ENCODE results near the gene PEPD. TPM values are rescaled to one million over a fixed set of nuclear protein-coding genes. Genes with fewer than 3 reads are reported as not detected.

Gene PEPD
- total and polyA plus RNA-seq, 2 donors (not counting 3 experiments of a cell fraction or from before 2014, with no cell fraction given) = 73.7 to 126 TPM

- H3K36me3 ChIP-seq (ENCODE audit: control insufficient read depth in 2 of 2, extremely low read depth in 1 of 2, insufficient read depth in 2 of 2, low read length in 2 of 2) = no peaks in the 10 kb centered on the region
- H3K4me1 ChIP-seq (ENCODE audit: control insufficient read depth, extremely low read depth, insufficient read depth, low read length) = peaks cover 46% of the 10 kb centered on the region
- H3K9me3 ChIP-seq (replicated peaks; ENCODE audit: control insufficient read depth, insufficient read depth, low read length) = no peaks in the 10 kb centered on the region
- H3K9ac ChIP-seq (replicated peaks; ENCODE audit: extremely low read depth, insufficient read depth, low read length) = peak within 1 kb of the TSS; percentile 99
- H2AFZ ChIP-seq (ENCODE audit: low read depth, low read length) = peak within 1 kb of the TSS; percentile 69
- no peak for TF ChIP-seq MAX (IDR thresholded peaks at IDR 0.05; ENCODE audit: insufficient read depth, insufficient read length)
- TF ChIP-seq CTCF (IDR thresholded peaks at IDR 0.05; ENCODE audit: extremely low read depth in 1 of 2, insufficient read depth in 1 of 2, low read depth in 1 of 2, low read length in 2 of 2) = peak in 1 of 2 donors; percentile 26
- no peak for TF ChIP-seq EZH2 (IDR thresholded peaks at IDR 0.05; ENCODE audit: borderline replicate concordance, low read depth, low read length, severe bottlenecking)
- TF ChIP-seq POLR2AphosphoS5 (IDR thresholded peaks at IDR 0.05; ENCODE audit: insufficient read depth, low read depth, low read length) = peak; percentile 5
- H3K79me2 ChIP-seq (ENCODE audit: control insufficient read depth, insufficient read depth, low read length) = peaks cover 46% of the 10 kb centered on the region
- CTCF ChIA-PET = interaction anchor here (0.6 to 2.3 kb wide), 9 partner anchors 10 to 189 kb away, joined by 3 to 12 read pairs (median 4); partner anchors contain the start of gene CEBPA
- no TSS peak for BruUV-seq (replicated peaks)
- POLR2A ChIA-PET = interaction anchor here (0.6 to 1.7 kb wide), 5 partner anchors 8 to 197 kb away, joined by 3 to 7 read pairs (median 3); partner anchors contain the start of gene PEPD
- intact Hi-C loops (cut with micrococcal nuclease) (loop anchor here (1.0 to 10.0 kb wide), 3 partner anchors 33 to 511 kb away; partner anchors contain the start of gene CEBPA), dilution Hi-C loops (cut with MboI; ENCODE audit: extremely low pct_ligation_motif_present, low sequenced_read_pairs) (no loop called here)
- H3K9me1 ChIP-seq (replicated peaks; ENCODE audit: control insufficient read depth, extremely low read depth, insufficient read depth, low read length) = no peaks in the 10 kb centered on the region
- peaks cover 5% of the 10 kb centered on the region for H4K20me1 ChIP-seq (replicated peaks; ENCODE audit: control insufficient read depth, extremely low read depth, insufficient read depth, low read length)
- FAIRE-seq = peak; percentile 26
- peak within 1 kb of the TSS; percentile 81 to 97 (median 94) for H3K4me3 ChIP-seq (replicated peaks in 1 of 3; ENCODE audit: insufficient read depth in 1 of 3, low read depth in 1 of 3, low read length in 3 of 3)
- H3K27me3 ChIP-seq (ENCODE audit: control insufficient read depth in 2 of 2, insufficient read depth in 2 of 2, low read length in 2 of 2) = peaks cover under 1 to 1% of the 10 kb centered on the region in 2 experiments
- peak within 1 kb of the TSS; percentile 96 for H3K27ac ChIP-seq (ENCODE audit: insufficient read depth, low read depth, low read length)
- DNase-seq (ENCODE audit: low read depth, low spot score) = peak; percentile 91
- H3K4me2 ChIP-seq (ENCODE audit: insufficient read depth, low read length) = peak within 1 kb of the TSS; percentile 91
Measured at GRCh38 chr19:33373453-33374235, 147.9 kb downstream of the PEPD start, which contains the start of gene CEBPG. CEBPG (plus strand) TSS chr19:33373709; CDS start chr19:33379240, 5,531 bp downstream.
